H1 (cell line): ENCODE data around the gene CTBP2. TPM values are rescaled to one million over a fixed set of nuclear protein-coding genes. Genes with fewer than 3 reads are reported as not detected.

ENCODE experiments used
- HDAC2 ChIP-seq, 2 experiments: fragments of 300-600 bp in 1 of 2; sonication (generic) in 1 of 2; IDR thresholded peaks; 2 replicates each; pipeline ENCODE4 v1.6.1; 2011 to 2012; ENCODE audit warnings: low read depth in 2 of 2, low read length in 2 of 2, mild to moderate bottlenecking in 2 of 2, moderate library complexity in 2 of 2, borderline replicate concordance in 1 of 2, inconsistent platforms in 1 of 2
- SAP30 ChIP-seq: fragments of 300-600 bp; sonication (generic); IDR thresholded peaks from 2 replicates; pipeline ENCODE4 v1.7.1; 2012; ENCODE audit warnings: low read length, moderate library complexity, mild to moderate bottlenecking, inconsistent platforms; ENCODE audit not compliant: insufficient read depth, insufficient replicate concordance
- polyA plus RNA-seq, 7 experiments: library from polyadenylated mRNA; depleted of rRNA in 3 of 7; stranded (reverse) in 5 of 7; unstranded in 2 of 7; fragments of >200 nt in 5 of 7; fragments of 200-250 nt in 2 of 7; gene quantifications; 1 replicate in 5 of 7; 2 replicates in 1 of 7; 4 replicates in 1 of 7; pipeline versions ENCODE4 v1.2.1 to v1.2.3, GENCODE V29; 2011 to 2013; ENCODE audit warnings: missing spikeins in 2 of 7, mixed read lengths in 2 of 7
- total RNA-seq: library from RNA; stranded (reverse); fragmentation: NEBNext Ultra II Directional; extraction: Animal tissue kit (Norgen Biotek cat#: 25700); gene quantifications from 2 replicates; pipeline ENCODE4 v1.2.1, GENCODE V29; 2021

Gene CTBP2
- total and polyA plus RNA-seq, 2 of the 8 experiments (the other 6 are each of a cell fraction or from before 2014, with no cell fraction given): 208 to 221 TPM

DNA sequence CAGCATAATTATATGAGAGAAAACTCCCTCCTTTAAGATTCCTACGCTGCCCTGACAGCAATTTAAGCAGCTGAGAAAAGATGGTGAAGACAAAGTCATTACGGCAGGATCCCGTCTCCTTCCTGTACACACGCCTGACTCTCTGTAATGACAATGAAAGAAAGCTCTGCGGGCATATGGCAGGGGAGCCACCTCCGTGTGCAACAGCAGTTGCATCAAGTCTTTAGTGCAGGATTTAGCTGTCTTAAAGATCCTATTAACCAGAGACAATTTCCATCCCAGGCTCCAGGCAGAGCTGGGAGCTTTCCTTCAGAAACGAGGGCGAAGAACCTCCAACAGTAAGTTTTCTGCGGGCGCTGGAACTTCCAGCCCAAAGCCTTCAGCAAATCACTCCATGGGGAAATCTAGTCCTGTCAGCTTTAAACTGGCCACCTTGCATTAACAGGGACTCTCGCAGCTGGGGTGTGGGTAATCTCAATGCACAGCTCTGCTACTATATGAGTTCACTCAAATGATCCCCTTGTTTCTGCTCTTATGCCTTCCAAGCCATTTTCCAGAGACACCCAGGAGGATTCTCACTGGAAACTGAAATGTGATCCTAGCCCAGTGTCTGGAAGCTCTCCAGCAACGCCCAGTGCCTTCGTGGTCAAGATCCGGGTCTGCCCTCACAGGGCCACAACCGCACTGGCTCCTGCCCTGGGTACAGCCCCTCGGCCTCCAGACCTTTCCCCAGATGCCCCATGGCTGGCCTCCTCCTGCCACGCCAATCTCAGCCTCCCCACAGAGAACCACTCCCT, 74.9 kb downstream of the CTBP2 start (continued):
- no peak for TF ChIP-seq SAP30
- TF ChIP-seq HDAC2 (IDR thresholded peaks at IDR 0.05; ENCODE audit: borderline replicate concordance in 1 of 2, low read depth in 2 of 2, low read length in 2 of 2): no peak
